ENCODE measurements around the gene TPGS1.

GRCh38 chr19:468587-469256 lies 38.6 kb upstream of the TPGS1 start:
- TF ChIP-seq MAX (IDR thresholded peaks at IDR 0.05; ENCODE audit: low read depth, low read length): no peak
- TF ChIP-seq POLR2A (IDR thresholded peaks at IDR 0.05; ENCODE audit: extremely low read depth, insufficient read length): no peak
